HCT116 (cell line): ENCODE results near the gene ZMYND10. TPM values are rescaled to one million over a fixed set of nuclear protein-coding genes. Genes with fewer than 3 reads are reported as not detected.

Experiments
- ATAC-seq: fragments of 200-7000 bp; cut with Tn5 transposase; 2 replicates; pipeline ENCODE4 v1.9.1; 2020; ENCODE audit warnings: mild to moderate bottlenecking, moderate library complexity
- BruUV-seq: library from RNA; stranded (reverse); fragments of 400-500 nt; replicated peaks from 2 replicates; lab custom pipeline; 2021; lab: Mats Ljungman, UMichigan
- CTCF ChIA-PET: fragments of 300-600 bp; sonication (Branson Sonifier 250); formaldehyde crosslinking; loops from one replicate; lab custom pipeline; 2021; ENCODE audit warnings: antibody characterized with exemption; lab: Charles Lee
- POLR2A ChIA-PET: fragments of 300-600, 350-600 bp; sonication (Branson Sonifier 250); formaldehyde crosslinking; loops from one replicate; lab custom pipeline; 2021; ENCODE audit warnings: antibody characterized with exemption; lab: Charles Lee
- RAD21 ChIA-PET, 2 experiments: fragments of 300-600 bp; sonication (Branson Sonifier 250); formaldehyde crosslinking; loops; one replicate each; lab custom pipeline; 2023; ENCODE audit warnings: low total read pairs in 2 of 2; ENCODE audit not compliant: uncharacterized antibody in 2 of 2, unreplicated experiment in 2 of 2, low non-redundant PET in 1 of 2; lab: Charles Lee
- DNase-seq: peaks from one replicate; pipeline ENCODE4 v3.0.0-alpha.2; 2010; ENCODE audit warnings: low read depth, low spot score
- H2AFZ ChIP-seq: fragments of 200-600 bp; shearing (Covaris generic), sonication (generic); 2 replicates; pipeline ENCODE4 v1.6.1; 2017; ENCODE audit warnings: low read depth, mixed run types, mixed read lengths, antibody characterized with exemption, low read length; ENCODE audit not compliant: poor library complexity, severe bottlenecking
- H3K27ac ChIP-seq: 2 replicates; pipeline ENCODE4 v1.5.1; 2012; ENCODE audit warnings: low read depth, low read length
- H3K27me3 ChIP-seq: fragments of 200-600 bp; sonication (generic); 2 replicates; pipeline ENCODE4 v1.6.1; 2016; ENCODE audit warnings: mixed run types, low read length, mixed read lengths; ENCODE audit not compliant: insufficient read depth
- H3K36me3 ChIP-seq, 2 experiments: fragments of 200-500 bp in 1 of 2; fragments of 200-600 bp in 1 of 2; sonication (Bioruptor generic) in 1 of 2; sonication (generic) in 1 of 2; 2 replicates each; pipeline versions ENCODE4 v1.5.1 to v1.6.1; 2014 to 2016; ENCODE audit warnings: low read length in 2 of 2, inconsistent platforms in 1 of 2, mixed read lengths in 1 of 2, mixed run types in 1 of 2; ENCODE audit not compliant: insufficient read depth in 2 of 2, control insufficient read depth in 1 of 2
- H3K4me1 ChIP-seq, 2 experiments: fragments of 200-600 bp in 1 of 2; sonication (generic) in 1 of 2; 2 replicates each; pipeline versions ENCODE4 v1.5.1 to v1.6.1; 2012 to 2017; ENCODE audit warnings: low read length in 2 of 2, inconsistent platforms in 1 of 2, mild to moderate bottlenecking in 1 of 2, mixed read lengths in 1 of 2, mixed run types in 1 of 2, moderate library complexity in 1 of 2; ENCODE audit not compliant: insufficient read depth in 2 of 2, control insufficient read depth in 1 of 2
- H3K4me2 ChIP-seq: fragments of 200-600 bp; sonication (generic); 2 replicates; pipeline ENCODE4 v1.6.1; 2017; ENCODE audit warnings: mixed run types, low read length, mixed read lengths
- H3K4me3 ChIP-seq, 2 experiments: fragments of 200-600 bp in 1 of 2; sonication (generic) in 1 of 2; replicated peaks in 1 of 2; 2 replicates each; pipeline ENCODE4 v1.5.1; 2011 to 2016; ENCODE audit warnings: low read length in 2 of 2, control low read depth in 1 of 2, low read depth in 1 of 2, mild to moderate bottlenecking in 1 of 2, mixed read lengths in 1 of 2, mixed run types in 1 of 2
- H3K79me2 ChIP-seq: fragments of 200-600 bp; sonication (generic); 2 replicates; pipeline ENCODE4 v1.6.1; 2017; ENCODE audit warnings: mild to moderate bottlenecking, mixed run types, low read length, moderate library complexity, mixed read lengths; ENCODE audit not compliant: insufficient read depth
- H3K9ac ChIP-seq: fragments of 200-600 bp; sonication (generic); 2 replicates; pipeline ENCODE4 v1.6.1; 2016; ENCODE audit warnings: low read length, mixed read lengths
- H3K9me2 ChIP-seq: fragments of 200-600 bp; sonication (generic), shearing (Covaris generic); 2 replicates; pipeline ENCODE4 v1.6.1; 2017; ENCODE audit warnings: mixed run types, mild to moderate bottlenecking, moderate library complexity; ENCODE audit not compliant: insufficient read depth
- H3K9me3 ChIP-seq, 2 experiments: fragments of 200-500 bp in 1 of 2; fragments of 200-600 bp in 1 of 2; sonication (Bioruptor generic) in 1 of 2; sonication (generic) in 1 of 2; 2 replicates each; pipeline ENCODE4 v1.6.1; 2014 to 2017; ENCODE audit warnings: low read length in 2 of 2, mixed read lengths in 2 of 2, inconsistent platforms in 1 of 2, low read depth in 1 of 2, mild to moderate bottlenecking in 1 of 2, mixed run types in 1 of 2, moderate library complexity in 1 of 2; ENCODE audit not compliant: control insufficient read depth in 1 of 2, insufficient read depth in 1 of 2
- H4K20me1 ChIP-seq: fragments of 200-600 bp; sonication (generic), shearing (Covaris generic); 2 replicates; pipeline ENCODE4 v1.6.1; 2017; ENCODE audit warnings: mixed run types, mild to moderate bottlenecking, moderate library complexity; ENCODE audit not compliant: insufficient read depth
- CBX3 ChIP-seq: IDR thresholded peaks from 2 replicates; pipeline ENCODE4 v1.6.1; 2012; ENCODE audit warnings: low read depth
- CEBPB ChIP-seq: IDR thresholded peaks from 2 replicates; pipeline ENCODE4 v1.6.1; 2012; ENCODE audit warnings: low read depth
- CTCF ChIP-seq, 3 experiments: fragments of 200-600 bp in 1 of 3; sonication (generic) in 1 of 3; IDR thresholded peaks in 2 of 3; conservative IDR thresholded peaks in 1 of 3; 2 replicates each; pipeline ENCODE4 v1.5.1; 2012 to 2017; ENCODE audit warnings: low read depth in 2 of 3, low read length in 2 of 3, antibody characterized with exemption in 1 of 3, borderline replicate concordance in 1 of 3, control low read depth in 1 of 3, mild to moderate bottlenecking in 1 of 3, mixed read lengths in 1 of 3, mixed run types in 1 of 3, moderate library complexity in 1 of 3; ENCODE audit not compliant: insufficient read depth in 1 of 3
- ELF1 ChIP-seq: IDR thresholded peaks from 2 replicates; pipeline ENCODE4 v1.6.1; 2012; ENCODE audit warnings: low read depth, borderline replicate concordance
- EZH2phosphoT487 ChIP-seq: fragments of 200-600 bp; IDR thresholded peaks from 2 replicates; pipeline ENCODE4 v1.6.1; 2018; ENCODE audit warnings: antibody characterized with exemption, borderline replicate concordance
- FOSL1 ChIP-seq: IDR thresholded peaks from 2 replicates; pipeline ENCODE4 v1.6.1; 2012; ENCODE audit warnings: low read depth
- POLR2A ChIP-seq: IDR thresholded peaks from 2 replicates; pipeline ENCODE4 v1.7.0; 2011; ENCODE audit warnings: borderline replicate concordance; ENCODE audit not compliant: insufficient read depth, insufficient read length; ENCODE audit errors: extremely low read depth
- POLR2AphosphoS5 ChIP-seq: IDR thresholded peaks from 2 replicates; pipeline ENCODE4 v1.6.1; 2011; ENCODE audit warnings: mild to moderate bottlenecking, low read depth, low read length, moderate library complexity
- RAD21 ChIP-seq: IDR thresholded peaks from 2 replicates; pipeline ENCODE4 v1.6.1; 2012; ENCODE audit warnings: low read depth, mild to moderate bottlenecking
- SIN3A ChIP-seq: IDR thresholded peaks from 2 replicates; pipeline ENCODE4 v1.6.1; 2012; ENCODE audit warnings: low read depth
- SP1 ChIP-seq: IDR thresholded peaks from 2 replicates; pipeline ENCODE4 v1.6.1; 2012; ENCODE audit warnings: low read depth
- SRF ChIP-seq: IDR thresholded peaks from 2 replicates; pipeline ENCODE4 v1.6.1; 2012; ENCODE audit warnings: low read depth
- TCF7L2 ChIP-seq: IDR thresholded peaks from 2 replicates; pipeline ENCODE4 v1.7.0; 2011; ENCODE audit warnings: borderline replicate concordance, inconsistent platforms; ENCODE audit not compliant: insufficient read depth, insufficient read length; ENCODE audit errors: extremely low read depth
- YY1 ChIP-seq: IDR thresholded peaks from 2 replicates; pipeline ENCODE4 v1.6.1; 2011; ENCODE audit warnings: low read length, low read depth, moderate library complexity, mild to moderate bottlenecking; ENCODE audit not compliant: insufficient replicate concordance; ENCODE audit errors: extremely low read depth
- ZNF274 ChIP-seq: fragments of 200-500 bp; sonication (Bioruptor generic); IDR thresholded peaks from 2 replicates; pipeline ENCODE4 v1.6.1; 2014; ENCODE audit warnings: mild to moderate bottlenecking, low read depth, low read length, inconsistent platforms
- intact Hi-C: fragments of 100-400 bp; cut with micrococcal nuclease; formaldehyde crosslinking; loops from 2 replicates; pipeline ENCODE4 v1.10.0; 2022
- total RNA-seq: library from RNA; stranded (reverse); gene quantifications from one replicate; pipeline ENCODE4 v1.2.1, GENCODE V29; 2021; ENCODE audit not compliant: unreplicated experiment

ZMYND10 gene
- total RNA-seq, 1 experiment from 2014 or later: 3.3 TPM

GRCh38 chr3:50382722-50383121 is 37.2 kb upstream of the ZMYND10 start:
- H3K4me3 ChIP-seq: no peak overlapping the region
- H3K9me2 ChIP-seq: no peaks in the 10 kb centered on the region
- ChIA-PET POLR2A (no interaction called here), CTCF (no interaction called here), RAD21 (no interaction called here)
- H2AFZ ChIP-seq: no peak overlapping the region
- H3K4me2 ChIP-seq: no peak overlapping the region
- H3K36me3 ChIP-seq: no peaks in the 10 kb centered on the region
- no peak for TF ChIP-seq CTCF (IDR thresholded peaks at IDR 0.05 in 2 of 3, conservative IDR thresholded peaks at IDR 0.05 in 1 of 3; ENCODE audit: borderline replicate concordance in 1 of 3, insufficient read depth in 1 of 3, low read depth in 2 of 3, low read length in 2 of 3)
- no peak for TF ChIP-seq TCF7L2
- no peak for TF ChIP-seq ELF1
- no peak for TF ChIP-seq EZH2phosphoT487
- BruUV-seq: no TSS peak
- intact Hi-C loops: no loop called here
- ATAC-seq (no peak), DNase-seq (no peak)
- H4K20me1 ChIP-seq: no peaks in the 10 kb centered on the region
- H3K27me3 ChIP-seq: no peaks in the 10 kb centered on the region
- H3K27ac ChIP-seq: no peak overlapping the region
- no peaks in the 10 kb centered on the region for H3K4me1 ChIP-seq
- H3K79me2 ChIP-seq: no peaks in the 10 kb centered on the region
- H3K9ac ChIP-seq: no peak overlapping the region
- H3K9me3 ChIP-seq: no peaks in the 10 kb centered on the region

- H3K4me1 ChIP-seq: no peaks in the 10 kb centered on the region
- H3K4me3 ChIP-seq: no peak overlapping the region
- POLR2A ChIA-PET: interaction anchor here (0.7 to 1.0 kb wide), 2 partner anchors 40 to 209 kb away, joined by 3 read pairs; partner anchors contain the start of gene RASSF1
- no TSS peak for BruUV-seq
- CTCF ChIA-PET: no interaction called here
- DNase-seq (no peak), ATAC-seq (no peak)
- intact Hi-C loops: no loop called here
- no peaks in the 10 kb centered on the region for H3K27me3 ChIP-seq
- H2AFZ ChIP-seq: no peak overlapping the region
- H3K9ac ChIP-seq: no peak overlapping the region
- no peaks in the 10 kb centered on the region for H3K36me3 ChIP-seq
- RAD21 ChIA-PET: no interaction called here
- no peaks in the 10 kb centered on the region for H3K79me2 ChIP-seq
- no peaks in the 10 kb centered on the region for H3K9me2 ChIP-seq
- no peak overlapping the region for H3K27ac ChIP-seq
- no peak overlapping the region for H3K4me2 ChIP-seq
- no peaks in the 10 kb centered on the region for H4K20me1 ChIP-seq
- H3K9me3 ChIP-seq: no peaks in the 10 kb centered on the region
- no peak for TF ChIP-seq CBX3
- no peak for TF ChIP-seq CTCF (IDR thresholded peaks at IDR 0.05 in 2 of 3, conservative IDR thresholded peaks at IDR 0.05 in 1 of 3; ENCODE audit: borderline replicate concordance in 1 of 3, insufficient read depth in 1 of 3, low read depth in 2 of 3, low read length in 2 of 3)
- TF ChIP-seq SIN3A: no peak
- TF ChIP-seq SRF: no peak
- no peak for TF ChIP-seq SP1
- no peak for TF ChIP-seq POLR2AphosphoS5
- TF ChIP-seq RAD21: no peak
- no peak for TF ChIP-seq FOSL1
- TF ChIP-seq CEBPB: no peak
- no peak for TF ChIP-seq POLR2A
- no peak for TF ChIP-seq ZNF274
- TF ChIP-seq YY1: no peak
Observed at GRCh38 chr3:50381383-50381782, 35.9 kb upstream of the ZMYND10 start.
